ENCODE measurements around the gene LONRF2. TPM values are rescaled to one million over a fixed set of nuclear protein-coding genes. Genes with fewer than 3 reads are reported as not detected.
A peak's percentile ranks its signal among the peaks of the same experiment; 100 is the strongest.

Gene LONRF2
- total and polyA plus RNA-seq, 2 experiments from 2014 or later = 0.69 to 1.9 TPM

DNA sequence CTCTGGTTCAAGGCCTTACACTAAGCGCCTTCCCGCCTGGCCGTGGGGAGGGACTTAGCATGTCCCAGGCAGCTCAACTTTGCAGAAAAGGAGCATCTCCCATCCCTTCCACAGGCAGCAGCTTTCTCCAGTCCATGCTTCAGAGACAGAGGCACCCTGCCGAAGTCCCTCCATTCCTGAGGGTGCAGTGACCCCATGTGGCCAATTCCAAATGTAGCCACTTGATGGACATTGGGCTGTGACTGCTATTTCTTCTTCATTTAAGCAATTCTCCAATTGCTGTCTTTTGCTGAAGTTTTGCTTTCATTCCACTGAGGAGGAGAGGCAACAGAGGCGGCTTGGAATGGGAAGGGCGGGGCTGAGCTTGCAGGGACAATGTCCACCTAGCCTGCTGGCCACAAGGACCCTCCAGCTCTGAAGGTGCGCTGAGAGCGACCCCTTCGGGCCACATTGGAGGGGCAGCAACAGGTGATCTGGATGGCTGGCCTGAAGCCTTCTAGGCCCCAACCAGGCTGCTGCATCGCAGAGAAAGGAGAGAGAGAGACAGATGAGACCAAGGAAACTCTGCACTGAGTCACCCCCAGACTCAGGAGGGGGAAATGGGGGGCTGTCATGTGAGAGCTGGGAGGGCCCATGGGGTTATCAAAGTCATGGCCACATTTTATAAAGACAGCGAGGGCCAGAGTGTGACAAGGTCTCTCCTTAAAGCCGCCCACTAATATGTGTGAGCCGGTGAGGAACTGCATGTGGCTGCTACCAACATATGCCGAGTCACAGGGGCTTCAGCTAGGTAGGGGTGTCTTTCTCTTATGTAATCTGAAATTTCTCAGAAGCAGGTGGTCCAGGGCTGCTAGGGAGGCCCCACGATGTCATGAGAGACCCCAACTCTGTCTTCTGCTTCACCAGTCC is 61.3 kb downstream of the LONRF2 start:
- Histone ChIP-seq H2AFZ (no peak overlapping the region), H3K4me2 (no peak overlapping the region), H3K27ac (no peak overlapping the region), H3K4me3 (no peak overlapping the region), H3K9me3 (ENCODE audit: low read depth) (no peaks in the 10 kb centered on the region), H3K9me2 (replicated peaks; ENCODE audit: insufficient read depth) (no peaks in the 10 kb centered on the region), H3K27me3 (no peaks in the 10 kb centered on the region), H3K36me3 (replicated peaks; ENCODE audit: insufficient read depth, low read depth) (no peaks in the 10 kb centered on the region), H4K20me1 (ENCODE audit: insufficient read depth, poor library complexity, severe bottlenecking) (no peaks in the 10 kb centered on the region), H3K79me2 (no peaks in the 10 kb centered on the region), H3K4me1 (ENCODE audit: insufficient read depth) (no peaks in the 10 kb centered on the region)
- 70% methylated on average over 15 of the region's 15 CpGs for WGBS (ENCODE audit: low lambda C conversion rate, missing lambda C conversion rate)
- DNase-seq (ENCODE audit: low spot score) = peak; percentile 84
- TF ChIP-seq EZH2phosphoT487 (IDR thresholded peaks at IDR 0.05; ENCODE audit: low read depth, severe bottlenecking, unreplicated experiment) = no peak
- TF ChIP-seq, protein P1, sequence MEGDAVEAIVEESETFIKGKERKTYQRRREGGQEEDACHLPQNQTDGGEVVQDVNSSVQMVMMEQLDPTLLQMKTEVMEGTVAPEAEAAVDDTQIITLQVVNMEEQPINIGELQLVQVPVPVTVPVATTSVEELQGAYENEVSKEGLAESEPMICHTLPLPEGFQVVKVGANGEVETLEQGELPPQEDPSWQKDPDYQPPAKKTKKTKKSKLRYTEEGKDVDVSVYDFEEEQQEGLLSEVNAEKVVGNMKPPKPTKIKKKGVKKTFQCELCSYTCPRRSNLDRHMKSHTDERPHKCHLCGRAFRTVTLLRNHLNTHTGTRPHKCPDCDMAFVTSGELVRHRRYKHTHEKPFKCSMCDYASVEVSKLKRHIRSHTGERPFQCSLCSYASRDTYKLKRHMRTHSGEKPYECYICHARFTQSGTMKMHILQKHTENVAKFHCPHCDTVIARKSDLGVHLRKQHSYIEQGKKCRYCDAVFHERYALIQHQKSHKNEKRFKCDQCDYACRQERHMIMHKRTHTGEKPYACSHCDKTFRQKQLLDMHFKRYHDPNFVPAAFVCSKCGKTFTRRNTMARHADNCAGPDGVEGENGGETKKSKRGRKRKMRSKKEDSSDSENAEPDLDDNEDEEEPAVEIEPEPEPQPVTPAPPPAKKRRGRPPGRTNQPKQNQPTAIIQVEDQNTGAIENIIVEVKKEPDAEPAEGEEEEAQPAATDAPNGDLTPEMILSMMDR (IDR thresholded peaks at IDR 0.05; ENCODE audit: poor library complexity) = peak; percentile 82

DNA sequence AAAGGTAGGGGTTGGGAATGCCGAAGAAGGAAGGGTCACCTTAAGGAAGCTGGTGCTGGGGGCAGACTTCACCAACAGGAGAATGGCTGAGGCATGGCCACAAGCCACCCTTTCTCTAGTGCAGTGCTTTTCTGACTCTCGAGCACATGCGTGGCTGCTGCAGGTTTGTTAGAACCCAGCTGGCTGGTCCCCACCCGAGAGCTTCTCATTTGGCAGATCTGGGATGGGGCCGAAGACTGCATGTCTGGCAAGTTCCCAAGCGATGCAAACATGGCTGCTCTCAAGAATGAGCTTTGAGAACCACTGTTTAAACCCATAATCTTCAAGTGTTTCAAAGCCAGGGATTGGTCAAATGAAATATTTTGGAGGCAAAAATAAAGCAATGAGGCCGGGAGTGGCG is 63.2 kb downstream of the LONRF2 start:
- Histone ChIP-seq H3K27ac (no peak overlapping the region), H3K9me3 (ENCODE audit: low read depth) (no peaks in the 10 kb centered on the region), H2AFZ (no peak overlapping the region), H3K4me1 (ENCODE audit: insufficient read depth) (no peaks in the 10 kb centered on the region), H3K36me3 (replicated peaks; ENCODE audit: insufficient read depth, low read depth) (no peaks in the 10 kb centered on the region), H3K27me3 (no peaks in the 10 kb centered on the region), H3K9me2 (replicated peaks; ENCODE audit: insufficient read depth) (no peaks in the 10 kb centered on the region), H4K20me1 (ENCODE audit: insufficient read depth, poor library complexity, severe bottlenecking) (no peaks in the 10 kb centered on the region), H3K4me2 (no peak overlapping the region), H3K4me3 (no peak overlapping the region), H3K79me2 (no peaks in the 10 kb centered on the region)
- 91% methylated on average over 8 of the region's 8 CpGs for WGBS (ENCODE audit: low lambda C conversion rate, missing lambda C conversion rate)
- no peak for DNase-seq (ENCODE audit: low spot score)
- TF ChIP-seq, protein P1 (IDR thresholded peaks at IDR 0.05; ENCODE audit: poor library complexity) = no peak
- TF ChIP-seq EZH2phosphoT487 (IDR thresholded peaks at IDR 0.05; ENCODE audit: low read depth, severe bottlenecking, unreplicated experiment) (no peak), EZH2 (IDR thresholded peaks at IDR 0.05; ENCODE audit: borderline replicate concordance) (no peak)

DNA sequence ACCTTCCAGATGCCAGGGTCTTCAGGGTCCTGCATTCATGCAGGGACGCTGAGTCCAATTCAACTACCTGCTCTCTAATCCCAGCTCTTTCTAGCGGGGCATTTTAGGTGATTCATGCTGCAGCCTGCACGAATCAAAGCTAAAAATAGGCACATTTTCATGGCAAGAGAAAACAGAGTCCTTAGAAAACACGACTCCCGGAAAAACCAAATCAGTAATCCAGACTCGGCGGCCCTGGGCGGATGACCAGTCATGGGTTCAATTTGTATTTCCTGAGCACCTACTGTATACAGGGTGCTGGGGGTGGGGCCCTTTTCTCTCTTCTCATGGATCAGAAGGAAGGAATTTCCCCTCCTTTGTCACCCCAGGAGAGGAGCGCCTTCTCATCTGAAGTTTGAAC is 64.4 kb downstream of the LONRF2 start:
- DNase-seq (ENCODE audit: low spot score) = no peak
- Histone ChIP-seq H4K20me1 (ENCODE audit: insufficient read depth, poor library complexity, severe bottlenecking) (no peaks in the 10 kb centered on the region), H3K9me2 (replicated peaks; ENCODE audit: insufficient read depth) (no peaks in the 10 kb centered on the region), H3K4me3 (no peak overlapping the region), H3K36me3 (replicated peaks; ENCODE audit: insufficient read depth, low read depth) (no peaks in the 10 kb centered on the region), H3K79me2 (no peaks in the 10 kb centered on the region), H3K4me2 (no peak overlapping the region), H2AFZ (no peak overlapping the region), H3K27ac (no peak overlapping the region), H3K4me1 (ENCODE audit: insufficient read depth) (no peaks in the 10 kb centered on the region), H3K27me3 (no peaks in the 10 kb centered on the region), H3K9me3 (ENCODE audit: low read depth) (no peaks in the 10 kb centered on the region)
- WGBS (ENCODE audit: low lambda C conversion rate, missing lambda C conversion rate) = 91% methylated on average over 9 of the region's 9 CpGs
- TF ChIP-seq EZH2phosphoT487 (IDR thresholded peaks at IDR 0.05; ENCODE audit: low read depth, severe bottlenecking, unreplicated experiment) (no peak), EZH2 (IDR thresholded peaks at IDR 0.05; ENCODE audit: borderline replicate concordance) (no peak)
- TF ChIP-seq, protein P1 (IDR thresholded peaks at IDR 0.05; ENCODE audit: poor library complexity) = no peak

All from hepatocyte (in vitro differentiated cells).